IPS-15b (cell line): ENCODE data around the gene PARD3.

Experiments
- H3K27me3 ChIP-seq: one replicate; pipeline ENCODE4 v1.6.1; 2013; ENCODE audit warnings: low read length; ENCODE audit not compliant: control insufficient read depth, insufficient read depth
- H3K36me3 ChIP-seq: one replicate; pipeline ENCODE4 v1.6.1; 2013; ENCODE audit warnings: low read length; ENCODE audit not compliant: control insufficient read depth, insufficient read depth
- H3K4me1 ChIP-seq: one replicate; pipeline ENCODE4 v1.6.1; 2013; ENCODE audit warnings: mild to moderate bottlenecking, low read length; ENCODE audit not compliant: control insufficient read depth, insufficient read depth
- H3K4me3 ChIP-seq: one replicate; pipeline ENCODE4 v1.5.1; 2013; ENCODE audit warnings: low read depth, low read length
- H3K9ac ChIP-seq: one replicate; pipeline ENCODE4 v1.6.1; 2013; ENCODE audit warnings: low read depth, mild to moderate bottlenecking, low read length
- H3K9me3 ChIP-seq: one replicate; pipeline ENCODE4 v1.6.1; 2013; ENCODE audit warnings: mild to moderate bottlenecking, low read length; ENCODE audit not compliant: control insufficient read depth, insufficient read depth

The PARD3 gene

GRCh38 chr10:34524369-34525091, 290.6 kb downstream of the PARD3 start:
- no peak overlapping the region for H3K9ac ChIP-seq
- no peaks in the 10 kb centered on the region for H3K27me3 ChIP-seq
- H3K4me3 ChIP-seq = no peak overlapping the region
- H3K4me1 ChIP-seq = peaks cover 36% of the 10 kb centered on the region
- no peaks in the 10 kb centered on the region for H3K9me3 ChIP-seq
- H3K36me3 ChIP-seq = no peaks in the 10 kb centered on the region

- Histone ChIP-seq H3K9me3 (no peaks in the 10 kb centered on the region), H3K4me3 (no peak overlapping the region), H3K36me3 (no peaks in the 10 kb centered on the region), H3K27me3 (no peaks in the 10 kb centered on the region), H3K4me1 (peaks cover 26% of the 10 kb centered on the region), H3K9ac (no peak overlapping the region)
These were observed 291.9 kb downstream of the PARD3 start for GRCh38 chr10:34523017-34523767.

DNA sequence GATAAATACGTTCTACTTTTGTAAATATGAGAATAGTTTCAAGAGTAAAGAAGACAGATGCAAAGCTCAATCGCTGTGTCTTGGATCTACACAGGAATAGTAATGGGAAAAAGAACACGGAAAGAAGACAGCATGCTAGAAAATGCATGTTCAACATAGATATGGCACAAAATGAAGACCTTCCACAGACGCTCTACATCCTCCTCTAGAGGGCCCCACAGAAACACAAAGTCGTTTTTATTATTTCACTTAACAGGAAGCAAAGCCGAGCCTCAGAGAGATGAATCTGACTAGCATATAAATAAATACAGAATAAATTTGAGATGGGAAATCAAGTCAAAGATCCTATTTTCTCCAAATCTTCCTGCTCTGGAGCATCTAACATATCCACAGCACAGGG, 292.6 kb downstream of the PARD3 start:
- H3K4me1 ChIP-seq = peaks cover 20% of the 10 kb centered on the region
- no peaks in the 10 kb centered on the region for H3K27me3 ChIP-seq
- no peak overlapping the region for H3K4me3 ChIP-seq
- H3K9me3 ChIP-seq = no peaks in the 10 kb centered on the region
- H3K9ac ChIP-seq = no peak overlapping the region
- no peaks in the 10 kb centered on the region for H3K36me3 ChIP-seq

DNA sequence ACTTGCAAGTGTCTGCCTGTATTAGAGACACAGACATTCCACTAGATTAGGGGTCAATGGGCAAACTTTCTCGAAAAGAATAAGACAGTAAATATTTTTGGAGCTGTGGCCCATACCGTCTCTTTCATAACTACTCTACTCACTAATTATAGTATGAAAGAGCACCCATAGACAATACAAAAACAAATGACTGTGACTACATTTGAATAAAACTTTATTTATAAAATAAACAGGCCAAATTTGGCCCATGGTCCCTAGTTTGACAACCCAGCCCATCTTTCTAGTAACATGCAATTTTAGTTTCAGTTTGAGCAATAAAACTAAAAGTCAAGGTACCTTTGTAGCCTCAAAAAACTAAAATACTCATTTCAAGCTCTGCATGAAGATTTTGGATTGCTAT, 294.6 kb downstream of the PARD3 start:
- Histone ChIP-seq H3K36me3 (no peaks in the 10 kb centered on the region), H3K27me3 (no peaks in the 10 kb centered on the region), H3K9ac (no peak overlapping the region)

DNA sequence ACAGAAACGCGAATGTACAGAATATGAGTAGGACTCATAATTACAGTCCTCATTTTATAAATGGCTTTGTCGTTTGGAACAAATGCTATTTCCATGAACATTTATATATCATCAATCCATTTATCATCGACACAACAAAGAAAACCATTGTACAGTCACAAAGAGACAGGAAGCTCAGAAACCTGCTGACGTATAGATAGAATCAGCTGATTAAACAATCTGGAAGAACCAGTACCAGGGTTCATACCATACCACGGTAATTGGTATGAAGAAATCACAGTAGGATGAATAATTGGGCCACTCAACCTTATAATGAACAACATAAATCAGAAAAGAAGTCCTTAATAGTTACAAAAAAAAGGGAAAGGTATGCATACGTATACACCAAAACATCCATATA, 295.0 kb downstream of the PARD3 start:
- H3K27me3 ChIP-seq = no peaks in the 10 kb centered on the region
- no peak overlapping the region for H3K4me3 ChIP-seq
- no peaks in the 10 kb centered on the region for H3K36me3 ChIP-seq
- H3K9ac ChIP-seq = no peak overlapping the region
- H3K9me3 ChIP-seq = no peaks in the 10 kb centered on the region
- peaks cover 6% of the 10 kb centered on the region for H3K4me1 ChIP-seq

More for the DNA sequence above, 294.6 kb downstream of the PARD3 start:
- Histone ChIP-seq H3K9me3 (no peaks in the 10 kb centered on the region), H3K4me3 (no peak overlapping the region), H3K4me1 (peaks cover 6% of the 10 kb centered on the region)

GRCh38 chr10:34514290-34514689, 300.8 kb downstream of the PARD3 start:
- H3K9ac ChIP-seq = no peak overlapping the region
- H3K4me1 ChIP-seq = no peaks in the 10 kb centered on the region
- no peaks in the 10 kb centered on the region for H3K36me3 ChIP-seq
- H3K4me3 ChIP-seq = no peak overlapping the region
- no peaks in the 10 kb centered on the region for H3K9me3 ChIP-seq
- no peaks in the 10 kb centered on the region for H3K27me3 ChIP-seq

- H3K4me1 ChIP-seq = no peaks in the 10 kb centered on the region
- H3K9ac ChIP-seq = no peak overlapping the region
- no peaks in the 10 kb centered on the region for H3K27me3 ChIP-seq
- H3K9me3 ChIP-seq = no peaks in the 10 kb centered on the region
- no peak overlapping the region for H3K4me3 ChIP-seq
- H3K36me3 ChIP-seq = no peaks in the 10 kb centered on the region
These were observed 301.5 kb downstream of the PARD3 start for GRCh38 chr10:34513636-34514035.

DNA sequence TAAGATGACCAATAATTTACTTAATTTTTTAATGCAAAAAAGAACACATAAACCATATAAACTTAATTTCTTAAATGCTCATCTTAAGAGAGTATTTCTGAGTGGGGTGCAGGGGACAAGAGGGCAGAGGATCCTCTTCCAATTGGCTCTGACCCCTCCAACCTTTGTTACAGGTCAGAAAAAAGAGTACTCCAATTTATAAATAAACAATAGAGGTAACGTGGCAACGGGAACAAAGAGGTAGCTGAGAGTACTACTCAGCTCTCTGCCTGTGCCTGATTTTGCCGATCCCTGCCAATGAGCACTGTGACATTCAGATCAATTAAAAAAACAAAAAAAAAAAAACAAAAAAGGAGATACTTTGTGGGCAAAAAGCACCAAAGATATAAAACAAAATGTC, 307.9 kb downstream of the PARD3 start:
- Histone ChIP-seq H3K36me3 (no peaks in the 10 kb centered on the region), H3K4me3 (no peak overlapping the region), H3K27me3 (no peaks in the 10 kb centered on the region), H3K9ac (no peak overlapping the region), H3K4me1 (peaks cover 18% of the 10 kb centered on the region), H3K9me3 (no peaks in the 10 kb centered on the region)

DNA sequence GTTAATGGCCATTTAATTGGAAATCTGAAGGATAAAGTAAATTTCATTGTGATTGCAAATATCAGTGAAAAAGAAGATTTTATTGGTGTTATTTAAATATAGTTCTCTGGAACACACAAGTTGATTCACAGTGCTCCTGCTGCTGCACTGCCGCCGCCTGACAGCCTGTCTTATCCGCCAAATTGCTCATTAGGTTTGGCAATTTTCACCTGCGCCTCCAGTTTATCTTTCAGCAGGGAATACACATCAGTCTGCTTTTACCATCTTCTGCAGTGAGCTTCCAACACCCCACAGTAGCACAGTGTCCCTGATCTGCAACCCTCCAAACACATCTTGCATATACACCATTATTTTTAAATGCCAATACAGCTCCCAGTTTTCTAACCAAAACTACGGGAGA, 308.3 kb downstream of the PARD3 start:
- Histone ChIP-seq H3K36me3 (no peaks in the 10 kb centered on the region), H3K9ac (no peak overlapping the region), H3K4me1 (peaks cover 18% of the 10 kb centered on the region), H3K9me3 (no peaks in the 10 kb centered on the region), H3K27me3 (no peaks in the 10 kb centered on the region), H3K4me3 (no peak overlapping the region)

GRCh38 chr10:34505338-34505737, 309.8 kb downstream of the PARD3 start:
- Histone ChIP-seq H3K9me3 (no peaks in the 10 kb centered on the region), H3K4me1 (peaks cover 18% of the 10 kb centered on the region), H3K9ac (no peak overlapping the region)

DNA sequence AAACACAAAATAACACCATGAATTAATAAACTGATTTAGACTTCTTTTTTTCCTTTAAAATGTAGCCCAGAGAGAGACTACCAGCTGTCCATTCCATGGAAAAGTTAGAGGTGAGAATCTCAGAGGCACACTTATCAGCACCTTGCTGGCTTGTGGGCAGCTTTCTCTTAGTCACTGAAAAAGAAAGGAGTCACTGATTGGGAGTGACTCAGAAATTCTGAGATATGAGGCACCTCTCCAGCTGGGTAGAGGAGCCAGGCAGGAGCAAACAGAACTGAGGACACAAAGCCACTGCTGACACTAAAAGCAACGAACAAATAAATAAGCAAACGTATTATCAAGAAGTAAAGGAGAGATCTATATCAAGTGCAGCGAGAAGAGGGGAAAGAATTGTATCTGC, 310.6 kb downstream of the PARD3 start:
- H3K4me3 ChIP-seq = no peak overlapping the region
- H3K27me3 ChIP-seq = no peaks in the 10 kb centered on the region
- H3K4me1 ChIP-seq = peaks cover 18% of the 10 kb centered on the region
- H3K36me3 ChIP-seq = no peaks in the 10 kb centered on the region
- no peak overlapping the region for H3K9ac ChIP-seq
- H3K9me3 ChIP-seq = no peaks in the 10 kb centered on the region

More at GRCh38 chr10:34505338-34505737, 309.8 kb downstream of the PARD3 start:
- no peak overlapping the region for H3K4me3 ChIP-seq
- H3K36me3 ChIP-seq = no peaks in the 10 kb centered on the region
- H3K27me3 ChIP-seq = no peaks in the 10 kb centered on the region

GRCh38 chr10:34503704-34504103, 311.4 kb downstream of the PARD3 start:
- Histone ChIP-seq H3K4me1 (peaks cover 18% of the 10 kb centered on the region), H3K27me3 (no peaks in the 10 kb centered on the region), H3K9me3 (no peaks in the 10 kb centered on the region), H3K36me3 (no peaks in the 10 kb centered on the region), H3K9ac (no peak overlapping the region), H3K4me3 (no peak overlapping the region)
